DND-41 (cell line): ENCODE results near the gene PNN.
A peak's percentile ranks its signal among the peaks of the same experiment; 100 is the strongest.
"Not testable (repeated sequence)": the region's sequence is repeated elsewhere in the genome, so short reads cannot be mapped to it uniquely, and the experiment has no call there.

Experiments used
- ATAC-seq: fragments of 200-7000 bp; cut with Tn5 transposase; 3 replicates; pipeline ENCODE4 v1.9.1; 2021; ENCODE audit warnings: low read depth; ENCODE audit not compliant: insufficient read depth
- DNase-seq: peaks from one replicate; pipeline ENCODE4 v3.0.0-alpha.2; 2020
- H2AFZ ChIP-seq: 2 replicates; pipeline ENCODE4 v1.6.0; 2012; ENCODE audit warnings: low read depth, low read length
- H3K27ac ChIP-seq: 2 replicates; pipeline ENCODE4 v1.5.1; 2012; ENCODE audit warnings: low read length, inconsistent platforms
- H3K27me3 ChIP-seq: fragments of 200-600 bp; sonication (generic); 2 replicates; pipeline ENCODE4 v1.6.0; 2012; ENCODE audit warnings: low read length, mild to moderate bottlenecking, inconsistent platforms; ENCODE audit not compliant: insufficient read depth, poor library complexity
- H3K36me3 ChIP-seq: 2 replicates; pipeline ENCODE4 v1.5.1; 2012; ENCODE audit warnings: low read length, inconsistent platforms; ENCODE audit not compliant: insufficient read depth
- H3K4me1 ChIP-seq: 2 replicates; pipeline ENCODE4 v1.5.1; 2012; ENCODE audit warnings: mild to moderate bottlenecking, low read length; ENCODE audit not compliant: insufficient read depth
- H3K4me2 ChIP-seq: 2 replicates; pipeline ENCODE4 v1.6.0; 2012; ENCODE audit warnings: mild to moderate bottlenecking, moderate library complexity, low read length, inconsistent platforms; ENCODE audit not compliant: insufficient read depth
- H3K4me3 ChIP-seq, 2 experiments: fragments of 200-600 bp in 1 of 2; shearing (Covaris generic) in 1 of 2; 2 replicates each; pipeline ENCODE4 v1.5.1; 2012 to 2016; ENCODE audit warnings: inconsistent platforms in 2 of 2, low read length in 2 of 2, mild to moderate bottlenecking in 2 of 2, low read depth in 1 of 2, moderate library complexity in 1 of 2
- H3K79me2 ChIP-seq: 2 replicates; pipeline ENCODE4 v1.6.0; 2012; ENCODE audit warnings: low read length, inconsistent platforms; ENCODE audit not compliant: insufficient read depth
- H3K9ac ChIP-seq: 2 replicates; pipeline ENCODE4 v1.6.0; 2012; ENCODE audit warnings: low read depth, mild to moderate bottlenecking, inconsistent platforms, low read length, moderate library complexity
- H3K9me3 ChIP-seq: 2 replicates; pipeline ENCODE4 v1.5.1; 2012; ENCODE audit warnings: low read length, moderate library complexity, mild to moderate bottlenecking, inconsistent platforms; ENCODE audit not compliant: insufficient read depth, severe bottlenecking
- H4K20me1 ChIP-seq: 2 replicates; pipeline ENCODE4 v1.6.0; 2012; ENCODE audit warnings: low read length; ENCODE audit not compliant: insufficient read depth
- CTCF ChIP-seq: IDR thresholded peaks from 2 replicates; pipeline ENCODE4 v1.5.1; 2012; ENCODE audit warnings: borderline replicate concordance, low read length, moderate library complexity, mild to moderate bottlenecking; ENCODE audit not compliant: poor library complexity, severe bottlenecking; ENCODE audit errors: extremely low read depth
- EZH2 ChIP-seq: IDR thresholded peaks from 3 replicates; pipeline ENCODE4 v1.6.1; 2012; ENCODE audit warnings: borderline replicate concordance, low read depth, mild to moderate bottlenecking, moderate library complexity, low read length, inconsistent platforms; ENCODE audit not compliant: severe bottlenecking

The PNN gene

GRCh38 chr14:39174560-39175444, at the start of gene PNN:
Gene PNN (plus strand): TSS chr14:39175254. CDS start chr14:39175280, 26 bp downstream.
- peak within 1 kb of the TSS; percentile 93 for H3K27ac ChIP-seq
- H3K4me1 ChIP-seq: peaks cover 42% of the 10 kb centered on the region
- ATAC-seq (peak; percentile 92), DNase-seq (peak; percentile 99)
- peaks cover 27% of the 10 kb centered on the region for H4K20me1 ChIP-seq
- H3K4me2 ChIP-seq: peak within 1 kb of the TSS; percentile 85
- H3K9me3 ChIP-seq: no peaks in the 10 kb centered on the region
- peak within 1 kb of the TSS; percentile 76 for H2AFZ ChIP-seq
- TF ChIP-seq CTCF (no peak), EZH2 (no peak)
- peaks cover 49% of the 10 kb centered on the region for H3K79me2 ChIP-seq
- no peaks in the 10 kb centered on the region for H3K27me3 ChIP-seq
- H3K4me3 ChIP-seq: peak within 1 kb of the TSS; percentile 89 to 90
- H3K9ac ChIP-seq: peak within 1 kb of the TSS; percentile 89
- peaks cover 44% of the 10 kb centered on the region for H3K36me3 ChIP-seq

GRCh38 chr14:39137835-39138234, 37.2 kb upstream of the PNN start:
- not testable (repeated sequence) for H3K9ac ChIP-seq, H3K4me2 ChIP-seq, H3K79me2 ChIP-seq, H3K27me3 ChIP-seq, H2AFZ ChIP-seq, ATAC-seq, H3K27ac ChIP-seq, H4K20me1 ChIP-seq, H3K9me3 ChIP-seq, DNase-seq, H3K4me1 ChIP-seq, H3K4me3 ChIP-seq
- H3K36me3 ChIP-seq: peaks cover 68% of the 10 kb centered on the region

- no peak for ATAC-seq
- H3K4me3 ChIP-seq: no peak overlapping the region
- peaks cover 7% of the 10 kb centered on the region for H3K9me3 ChIP-seq
- H3K4me2 ChIP-seq: no peak overlapping the region
- no peak overlapping the region for H2AFZ ChIP-seq
- no peak for DNase-seq
- TF ChIP-seq CTCF (no peak), EZH2 (no peak)
- no peak overlapping the region for H3K27ac ChIP-seq
- H3K79me2 ChIP-seq: no peaks in the 10 kb centered on the region
- no peaks in the 10 kb centered on the region for H3K4me1 ChIP-seq
- H3K27me3 ChIP-seq: no peaks in the 10 kb centered on the region
- no peak overlapping the region for H3K9ac ChIP-seq
- no peaks in the 10 kb centered on the region for H4K20me1 ChIP-seq
- H3K36me3 ChIP-seq: peaks cover 66% of the 10 kb centered on the region
Observed at GRCh38 chr14:39138440-39138839, 36.6 kb upstream of the PNN start.

GRCh38 chr14:39140170-39140569, 34.9 kb upstream of the PNN start:
- H3K79me2 ChIP-seq: no peaks in the 10 kb centered on the region
- H3K4me2 ChIP-seq: no peak overlapping the region
- H3K27ac ChIP-seq: no peak overlapping the region
- H3K4me3 ChIP-seq: no peak overlapping the region
- no peaks in the 10 kb centered on the region for H3K4me1 ChIP-seq
- H3K9ac ChIP-seq: no peak overlapping the region
- H3K27me3 ChIP-seq: no peaks in the 10 kb centered on the region
- H3K9me3 ChIP-seq: peaks cover 7% of the 10 kb centered on the region
- no peak overlapping the region for H2AFZ ChIP-seq
- no peaks in the 10 kb centered on the region for H4K20me1 ChIP-seq
- TF ChIP-seq CTCF (no peak), EZH2 (no peak)
- no peak for DNase-seq
- peaks cover 50% of the 10 kb centered on the region for H3K36me3 ChIP-seq
- ATAC-seq: peak; percentile 27; the same call in 1 of the 3 replicates

- H3K27me3 ChIP-seq, H3K4me2 ChIP-seq, H3K9ac ChIP-seq, H4K20me1 ChIP-seq, H3K79me2 ChIP-seq, H3K4me1 ChIP-seq, H3K4me3 ChIP-seq, ATAC-seq, DNase-seq, H3K27ac ChIP-seq, H2AFZ ChIP-seq, H3K9me3 ChIP-seq: not testable (repeated sequence)
- peaks cover 39% of the 10 kb centered on the region for H3K36me3 ChIP-seq
Observed at GRCh38 chr14:39141623-39142022, 33.4 kb upstream of the PNN start.

- H3K4me2 ChIP-seq, H3K9me3 ChIP-seq, ATAC-seq, H3K4me3 ChIP-seq, H3K27me3 ChIP-seq, DNase-seq, H4K20me1 ChIP-seq, H3K79me2 ChIP-seq, H3K9ac ChIP-seq, H2AFZ ChIP-seq, H3K27ac ChIP-seq, H3K4me1 ChIP-seq: not testable (repeated sequence)
- H3K36me3 ChIP-seq: peaks cover 29% of the 10 kb centered on the region
Observed at GRCh38 chr14:39143226-39143625, 31.8 kb upstream of the PNN start.
